Astrocyte of the cerebellum (primary cell): Measurements from ENCODE around the gene HOMEZ.

Experiments
- DNase-seq: peaks from one replicate; pipeline ENCODE4 v3.0.0-alpha.2; 2011; ENCODE audit warnings: low read depth
- H3K4me3 ChIP-seq: 2 replicates; pipeline ENCODE4 v1.5.1; 2011; ENCODE audit warnings: mild to moderate bottlenecking, low read depth, low read length, moderate library complexity
- in situ Hi-C: cut with HindIII; loops from 2 replicates; pipeline ENCODE4 v1.10.0; 2017; ENCODE audit warnings: low sequenced_read_pairs
- TF ChIP-seq, protein P1 (sequence below): IDR thresholded peaks from 2 replicates; pipeline ENCODE4 v1.5.1; 2012; ENCODE audit warnings: low read length, low read depth, moderate library complexity, mild to moderate bottlenecking; ENCODE audit errors: missing control alignments

The HOMEZ gene

DNA sequence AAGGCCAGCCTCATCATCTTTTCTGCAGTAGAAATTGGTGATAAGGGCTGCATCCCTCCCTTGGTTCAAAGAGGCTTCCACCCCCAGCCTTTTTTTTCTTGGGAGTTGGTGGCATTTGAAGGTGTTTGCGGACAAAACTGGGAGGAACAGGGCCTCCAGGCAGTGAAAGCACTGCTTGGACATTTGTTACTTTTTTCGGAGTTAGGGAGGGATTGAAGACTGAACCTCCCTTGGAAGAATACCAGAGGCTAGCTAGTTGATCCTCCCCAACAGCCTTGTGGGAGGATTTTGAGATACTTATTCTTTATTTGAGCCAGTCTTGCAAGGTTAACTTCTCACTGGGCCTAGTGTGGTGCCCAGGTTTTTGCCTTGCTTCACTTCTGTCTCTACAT lies 38.5 kb upstream of the HOMEZ start:
- no peak for DNase-seq
- no peak overlapping the region for H3K4me3 ChIP-seq
- TF ChIP-seq, protein P1, sequence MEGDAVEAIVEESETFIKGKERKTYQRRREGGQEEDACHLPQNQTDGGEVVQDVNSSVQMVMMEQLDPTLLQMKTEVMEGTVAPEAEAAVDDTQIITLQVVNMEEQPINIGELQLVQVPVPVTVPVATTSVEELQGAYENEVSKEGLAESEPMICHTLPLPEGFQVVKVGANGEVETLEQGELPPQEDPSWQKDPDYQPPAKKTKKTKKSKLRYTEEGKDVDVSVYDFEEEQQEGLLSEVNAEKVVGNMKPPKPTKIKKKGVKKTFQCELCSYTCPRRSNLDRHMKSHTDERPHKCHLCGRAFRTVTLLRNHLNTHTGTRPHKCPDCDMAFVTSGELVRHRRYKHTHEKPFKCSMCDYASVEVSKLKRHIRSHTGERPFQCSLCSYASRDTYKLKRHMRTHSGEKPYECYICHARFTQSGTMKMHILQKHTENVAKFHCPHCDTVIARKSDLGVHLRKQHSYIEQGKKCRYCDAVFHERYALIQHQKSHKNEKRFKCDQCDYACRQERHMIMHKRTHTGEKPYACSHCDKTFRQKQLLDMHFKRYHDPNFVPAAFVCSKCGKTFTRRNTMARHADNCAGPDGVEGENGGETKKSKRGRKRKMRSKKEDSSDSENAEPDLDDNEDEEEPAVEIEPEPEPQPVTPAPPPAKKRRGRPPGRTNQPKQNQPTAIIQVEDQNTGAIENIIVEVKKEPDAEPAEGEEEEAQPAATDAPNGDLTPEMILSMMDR = no peak
- in situ Hi-C loops = no loop called here

DNA sequence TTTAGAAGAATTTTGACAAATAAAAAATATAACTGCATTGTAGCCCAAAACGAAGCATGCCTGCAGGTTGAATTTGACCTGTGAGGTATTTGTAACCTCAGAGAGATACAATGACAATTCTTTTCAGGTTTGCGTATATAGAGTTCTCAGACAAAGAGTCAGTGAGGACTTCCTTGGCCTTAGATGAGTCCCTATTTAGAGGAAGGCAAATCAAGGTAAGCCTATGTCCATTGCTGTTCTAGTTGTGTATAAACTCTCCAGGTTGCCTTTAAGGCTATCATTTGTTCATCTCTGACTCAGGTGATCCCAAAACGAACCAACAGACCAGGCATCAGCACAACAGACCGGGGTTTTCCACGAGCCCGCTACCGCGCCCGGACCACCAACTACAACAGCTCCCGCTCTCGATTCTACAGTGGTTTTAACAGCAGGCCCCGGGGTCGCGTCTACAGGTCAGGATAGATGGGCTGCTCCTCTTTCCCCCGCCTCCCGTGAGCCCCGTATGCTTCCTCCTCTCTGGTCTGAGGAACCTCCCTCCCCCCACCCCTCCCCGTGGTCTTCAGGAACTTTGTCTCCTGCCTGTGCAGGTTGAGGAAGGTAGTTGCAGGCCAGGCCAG lies 38.0 kb upstream of the HOMEZ start:
- TF ChIP-seq, protein P1 = no peak
- no peak for DNase-seq
- H3K4me3 ChIP-seq = no peak overlapping the region
- in situ Hi-C loops = no loop called here

DNA sequence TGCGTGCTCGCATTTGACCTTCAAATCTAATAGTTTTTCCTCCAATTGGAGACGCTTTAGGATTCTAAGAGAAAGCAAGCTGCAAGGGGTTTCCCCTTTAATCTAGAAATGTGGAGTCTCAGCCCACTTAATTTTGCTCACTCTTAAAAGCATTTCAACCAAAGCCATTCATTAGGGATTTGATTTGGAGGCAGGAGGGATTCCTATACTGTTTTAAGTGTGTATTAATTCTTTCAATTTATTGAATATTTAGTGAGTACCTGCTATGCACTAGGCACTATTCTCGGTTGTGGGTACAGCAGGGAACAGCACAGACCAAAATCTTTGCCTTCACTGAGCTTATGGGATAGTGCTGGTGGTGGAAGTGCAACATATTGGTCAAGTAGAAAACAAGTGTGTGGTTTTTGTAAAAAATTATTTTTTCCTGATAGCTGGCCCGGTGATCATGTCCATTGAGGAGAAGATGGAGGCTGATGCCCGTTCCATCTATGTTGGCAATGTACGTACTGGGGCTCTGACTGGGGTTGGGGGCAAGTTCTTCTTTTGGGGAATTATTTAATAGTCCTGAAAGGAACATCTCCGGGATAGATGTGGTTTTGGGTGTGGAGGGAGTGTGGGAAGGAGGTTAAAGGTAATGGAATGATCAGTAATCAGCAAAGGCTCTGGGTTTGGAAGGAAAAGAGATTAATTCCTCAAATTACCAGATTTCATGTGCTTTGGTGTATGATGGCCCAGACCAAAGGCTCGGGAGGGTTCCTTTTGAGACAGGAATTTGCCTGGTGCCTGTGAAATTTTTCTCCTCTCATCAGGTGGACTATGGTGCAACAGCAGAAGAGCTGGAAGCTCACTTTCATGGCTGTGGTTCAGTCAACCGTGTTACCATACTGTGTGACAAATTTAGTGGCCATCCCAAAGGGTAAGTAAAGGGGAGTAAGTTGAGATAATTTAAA lies 36.9 kb upstream of the HOMEZ start:
- in situ Hi-C loops = no loop called here

DNA sequence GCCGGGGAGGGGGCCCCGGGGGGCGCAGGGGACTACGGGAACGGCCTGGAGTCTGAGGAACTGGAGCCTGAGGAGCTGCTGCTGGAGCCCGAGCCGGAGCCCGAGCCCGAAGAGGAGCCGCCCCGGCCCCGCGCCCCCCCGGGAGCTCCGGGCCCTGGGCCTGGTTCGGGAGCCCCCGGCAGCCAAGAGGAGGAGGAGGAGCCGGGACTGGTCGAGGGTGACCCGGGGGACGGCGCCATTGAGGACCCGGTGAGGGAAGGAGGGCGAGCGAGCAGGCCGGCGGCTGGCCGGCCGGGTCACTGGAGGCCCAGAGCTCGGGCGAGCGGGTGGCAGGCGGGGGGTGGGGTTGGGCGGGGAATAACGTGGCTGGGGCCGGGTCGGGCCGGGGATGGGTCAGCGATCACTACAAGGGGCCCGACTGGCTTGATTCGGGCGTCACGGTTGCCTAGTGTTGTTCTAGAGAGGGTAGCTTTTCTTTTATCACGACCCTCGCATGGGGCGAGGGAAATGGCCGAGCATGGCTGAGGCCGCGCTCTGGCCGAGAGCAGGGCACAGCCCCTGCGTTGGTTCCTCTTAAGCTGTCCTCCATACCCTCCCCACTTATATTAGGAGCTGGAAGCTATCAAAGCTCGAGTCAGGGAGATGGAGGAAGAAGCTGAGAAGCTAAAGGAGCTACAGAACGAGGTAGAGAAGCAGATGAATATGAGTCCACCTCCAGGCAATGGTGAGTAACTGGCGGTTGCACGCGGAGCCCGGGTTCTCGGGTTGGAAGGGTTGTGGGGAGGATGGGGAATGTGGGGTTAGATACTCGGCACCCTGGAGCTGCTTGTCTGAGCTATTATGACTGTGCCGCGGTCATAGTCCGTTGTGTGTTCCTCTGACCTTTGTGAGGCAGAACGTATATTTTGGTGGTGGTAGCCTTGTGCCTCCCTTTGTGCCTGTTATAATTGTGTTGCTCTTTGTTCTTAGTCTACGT lies 35.9 kb upstream of the HOMEZ start:
- peak overlapping the region; percentile 59 for H3K4me3 ChIP-seq
- TF ChIP-seq, protein P1 = no peak
- in situ Hi-C loops = no loop called here
- no peak for DNase-seq

More for the DNA sequence above, 36.9 kb upstream of the HOMEZ start:
- DNase-seq = no peak
- peak overlapping the region; percentile 59 for H3K4me3 ChIP-seq
- TF ChIP-seq, protein P1 = no peak

DNA sequence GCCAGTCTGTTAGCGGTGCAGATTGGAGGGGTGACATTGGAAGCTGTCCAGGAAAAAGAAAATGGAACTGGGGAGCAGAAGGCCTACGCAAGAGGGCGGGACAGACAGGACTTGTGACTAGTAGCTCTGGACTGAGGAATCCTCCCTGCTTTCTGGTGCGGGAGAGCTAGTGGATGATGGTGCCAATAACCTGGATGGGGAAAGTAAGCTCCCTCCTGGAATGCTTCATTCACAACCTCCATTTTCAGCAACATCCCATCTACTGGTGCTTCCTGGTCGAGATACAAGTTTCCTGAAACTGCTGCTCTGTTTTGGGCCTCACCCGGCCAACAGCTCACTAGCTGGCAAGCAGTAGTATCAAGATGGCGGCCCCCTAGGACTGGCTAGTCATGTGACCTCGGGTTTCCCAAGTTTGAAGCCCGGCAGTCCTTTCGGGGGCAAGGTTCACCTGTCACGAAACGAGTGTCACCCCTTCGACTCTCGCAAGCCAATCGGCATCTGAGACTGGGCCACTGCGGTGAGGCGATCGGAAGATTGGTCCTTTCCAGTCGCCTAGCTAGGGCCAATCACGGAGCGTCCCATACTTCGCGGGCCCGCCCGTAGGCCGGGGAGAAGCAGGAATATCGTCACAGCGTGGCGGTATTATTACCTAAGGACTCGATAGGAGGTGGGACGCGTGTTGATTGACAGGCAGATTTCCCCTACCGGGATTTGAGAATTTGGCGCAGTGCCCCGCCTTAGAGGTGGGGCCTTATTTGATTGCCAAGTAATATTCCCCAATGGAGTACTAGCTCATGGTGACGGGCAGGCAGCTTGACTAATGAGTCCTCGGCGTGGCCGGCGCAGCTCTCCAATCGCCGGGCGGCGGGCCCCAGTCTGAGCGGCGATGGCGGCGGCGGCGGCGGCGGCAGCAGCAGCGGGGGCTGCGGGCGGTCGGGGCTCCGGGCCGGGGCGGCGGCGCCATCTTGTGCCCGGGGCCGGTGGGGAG lies 34.9 kb upstream of the HOMEZ start, which contains the start of gene PABPN1:
PABPN1 (plus strand) TSS at position 874 of the 988 bp plus-strand sequence; CDS start at position 887, 13 bp downstream.
- peak within 1 kb of the TSS; percentile 59 for H3K4me3 ChIP-seq
- DNase-seq = peak; percentile 100
- TF ChIP-seq, protein P1 = no peak
- in situ Hi-C loops = no loop called here
